GM23338 (cell line): ENCODE measurements around the gene SLC3A2. TPM values are rescaled to one million over a fixed set of nuclear protein-coding genes. Genes with fewer than 3 reads are reported as not detected.

ENCODE experiments used
- ATAC-seq: fragments of 200-7000 bp; cut with Tn5 transposase; 3 replicates; pipeline ENCODE4 v1.9.1; 2020
- DNase-seq: peaks from one replicate; pipeline ENCODE4 v3.0.0-alpha.2; 2015; ENCODE audit warnings: low spot score
- H2AFZ ChIP-seq: fragments of 200-600 bp; sonication (generic); 2 replicates; pipeline ENCODE4 v1.8.0; 2016; ENCODE audit warnings: antibody characterized with exemption, mild to moderate bottlenecking, moderate library complexity
- H3F3A ChIP-seq: fragments of 200-600 bp; sonication (generic); replicated peaks from 2 replicates; pipeline ENCODE4 v1.8.0; 2017; ENCODE audit warnings: antibody characterized with exemption, mixed run types, low read depth
- H3K27ac ChIP-seq: fragments of 200-600 bp; sonication (generic); 2 replicates; pipeline ENCODE4 v1.6.1; 2016; ENCODE audit warnings: low read depth
- H3K27me3 ChIP-seq: fragments of 200-600 bp; sonication (generic); 2 replicates; pipeline ENCODE4 v1.8.0; 2016; ENCODE audit warnings: mild to moderate bottlenecking, mixed run types, moderate library complexity; ENCODE audit not compliant: insufficient read depth
- H3K36me3 ChIP-seq: fragments of 200-600 bp; sonication (generic); 2 replicates; pipeline ENCODE4 v1.8.0; 2016; ENCODE audit warnings: mild to moderate bottlenecking; ENCODE audit not compliant: insufficient read depth
- H3K4me1 ChIP-seq: fragments of 200-600 bp; sonication (generic); 2 replicates; pipeline ENCODE4 v1.8.0; 2016; ENCODE audit warnings: mild to moderate bottlenecking, moderate library complexity; ENCODE audit not compliant: insufficient read depth
- H3K4me2 ChIP-seq: fragments of 200-600 bp; sonication (generic); 2 replicates; pipeline ENCODE4 v1.7.1; 2017; ENCODE audit warnings: mixed run types
- H3K4me3 ChIP-seq: fragments of 200-600 bp; sonication (generic); 2 replicates; pipeline ENCODE4 v1.6.1; 2016; ENCODE audit warnings: mixed run types
- H3K79me2 ChIP-seq: fragments of 200-600 bp; sonication (generic); replicated peaks from 2 replicates; pipeline ENCODE4 v1.8.0; 2017; ENCODE audit warnings: mild to moderate bottlenecking; ENCODE audit not compliant: insufficient read depth
- H3K9me2 ChIP-seq: fragments of 200-600 bp; sonication (generic); 2 replicates; pipeline ENCODE4 v1.8.0; 2017; ENCODE audit not compliant: insufficient read depth
- H4K20me1 ChIP-seq: fragments of 200-600 bp; sonication (generic); replicated peaks from 2 replicates; pipeline ENCODE4 v1.8.0; 2017; ENCODE audit warnings: mild to moderate bottlenecking; ENCODE audit not compliant: insufficient read depth
- H3K27ac Mint-ChIP-seq: 2 replicates; pipeline ENCODE4 v1.8.0; 2020; ENCODE audit warnings: inconsistent platforms, mild to moderate bottlenecking, moderate library complexity, mixed read lengths
- H3K27me3 Mint-ChIP-seq: 3 replicates; pipeline ENCODE4 v1.8.0; 2022; ENCODE audit warnings: low read depth, mild to moderate bottlenecking, moderate library complexity, mixed read lengths, inconsistent platforms; ENCODE audit not compliant: insufficient read depth, poor library complexity
- H3K36me3 Mint-ChIP-seq: 3 replicates; pipeline ENCODE4 v1.8.0; 2021; ENCODE audit warnings: low read depth, mild to moderate bottlenecking, inconsistent platforms, moderate library complexity, mixed read lengths
- H3K4me1 Mint-ChIP-seq: 3 replicates; pipeline ENCODE4 v1.8.0; 2020; ENCODE audit warnings: mild to moderate bottlenecking, inconsistent platforms, mixed read lengths
- H3K4me3 Mint-ChIP-seq: 3 replicates; pipeline ENCODE4 v1.8.0; 2021; ENCODE audit warnings: moderate library complexity, mild to moderate bottlenecking, inconsistent platforms, mixed read lengths
- H3K9me3 Mint-ChIP-seq: 3 replicates; pipeline ENCODE4 v1.8.0; 2020; ENCODE audit warnings: moderate library complexity, mild to moderate bottlenecking, inconsistent platforms, mixed read lengths
- CREB1 ChIP-seq: fragments of 250-450 bp; sonication (Bioruptor Pico); IDR thresholded peaks from 2 replicates; pipeline ENCODE4 v1.5.0; 2020; ENCODE audit warnings: low read depth, mild to moderate bottlenecking, moderate library complexity
- ETS1 ChIP-seq: IDR thresholded peaks from 2 replicates; pipeline ENCODE4 v1.6.1; 2016; ENCODE audit warnings: antibody characterized with exemption
- EZH2 ChIP-seq: fragments of 200-600 bp; sonication (generic); IDR thresholded peaks from one replicate; pipeline ENCODE4 v1.8.0; 2017; ENCODE audit warnings: antibody characterized with exemption, mild to moderate bottlenecking, low read depth; ENCODE audit not compliant: unreplicated experiment
- JUNB ChIP-seq: IDR thresholded peaks from one replicate; pipeline ENCODE4 v1.6.1; 2016; ENCODE audit warnings: antibody characterized with exemption; ENCODE audit not compliant: unreplicated experiment
- NANOG ChIP-seq: IDR thresholded peaks from 2 replicates; pipeline ENCODE4 v1.6.1; 2016; ENCODE audit warnings: antibody characterized with exemption, borderline replicate concordance
- REST ChIP-seq: IDR thresholded peaks from one replicate; pipeline ENCODE4 v1.6.1; 2018; ENCODE audit warnings: antibody characterized with exemption; ENCODE audit not compliant: unreplicated experiment
- STAT1 ChIP-seq: IDR thresholded peaks from one replicate; pipeline ENCODE4 v1.6.1; 2016; ENCODE audit warnings: antibody characterized with exemption; ENCODE audit not compliant: unreplicated experiment
- ZNF114 ChIP-seq: fragments of 250-450 bp; sonication (Bioruptor Pico); IDR thresholded peaks from 2 replicates; pipeline ENCODE4 v1.5.0; 2020; ENCODE audit warnings: mild to moderate bottlenecking, moderate library complexity
- ZNF331 ChIP-seq: fragments of 250-450 bp; sonication (Bioruptor Pico); IDR thresholded peaks from 2 replicates; pipeline ENCODE4 v1.5.0; 2020; ENCODE audit warnings: low read depth, mild to moderate bottlenecking, moderate library complexity
- ZNF462 ChIP-seq: fragments of 250-450 bp; sonication (Bioruptor Pico); IDR thresholded peaks from 2 replicates; pipeline ENCODE4 v1.5.0; 2020; ENCODE audit warnings: mild to moderate bottlenecking, moderate library complexity
- polyA plus RNA-seq: library from polyadenylated mRNA; unstranded; fragments of >200 nt; fragmentation: Nextera tagmentation; extraction: Ambion mirVana; gene quantifications from 2 replicates; pipeline ENCODE4 v1.2.1, GENCODE V29; 2016
- total RNA-seq: library from RNA; depleted of rRNA; stranded (reverse); fragments of >200 nt; shearing (Covaris generic); gene quantifications from 2 replicates; pipeline ENCODE4 v1.2.3, GENCODE V29; 2014

Gene SLC3A2
- total and polyA plus RNA-seq, 2 experiments from 2014 or later: 240 to 425 TPM

GRCh38 chr11:62847767-62848314 lies 32.9 kb upstream of the SLC3A2 start (continued):
- no peak for TF ChIP-seq ZNF462 (CRISPR knock-in tag)
- no peak for TF ChIP-seq NANOG
- TF ChIP-seq ETS1: no peak
- no peak for TF ChIP-seq JUNB
- TF ChIP-seq EZH2: no peak

GRCh38 chr11:62850911-62851806 lies 29.5 kb upstream of the SLC3A2 start:
- Histone ChIP-seq H3K36me3 (peaks cover 36% of the 10 kb centered on the region), H3K4me3 (peak overlapping the region; percentile 100; the same call in 1 of the 2 replicates), H3K27me3 (no peaks in the 10 kb centered on the region), H3K79me2 (peaks cover 36% of the 10 kb centered on the region), H3K9me2 (no peaks in the 10 kb centered on the region), H2AFZ (no peak overlapping the region), H3K4me1 (peaks cover 18% of the 10 kb centered on the region; the same call in 1 of the 2 replicates), H4K20me1 (peaks cover 21% of the 10 kb centered on the region), H3F3A (peaks cover 58% of the 10 kb centered on the region), H3K27ac (peak overlapping the region; percentile 97), H3K4me2 (no peak overlapping the region)
- ATAC-seq (peak; percentile 32), DNase-seq (peak; percentile 67)
- H3K36me3 Mint-ChIP-seq: peaks cover 65% of the 10 kb centered on the region
- peak overlapping the region; percentile 98 for H3K4me3 Mint-ChIP-seq
- H3K27ac Mint-ChIP-seq: peak overlapping the region; percentile 72
- H3K27me3 Mint-ChIP-seq: peaks cover 63% of the 10 kb centered on the region
- H3K9me3 Mint-ChIP-seq: peaks cover 36% of the 10 kb centered on the region
- peaks cover 22% of the 10 kb centered on the region; the same call in 2 of the 3 replicates for H3K4me1 Mint-ChIP-seq
- no peak for TF ChIP-seq ZNF114
- no peak for TF ChIP-seq JUNB
- no peak for TF ChIP-seq STAT1
- no peak for TF ChIP-seq REST
- TF ChIP-seq EZH2: no peak
- no peak for TF ChIP-seq CREB1 (CRISPR knock-in tag)
- no peak for TF ChIP-seq ZNF331 (CRISPR knock-in tag)
